ENCODE results near the gene SRPK2.

The SRPK2 gene

DNA sequence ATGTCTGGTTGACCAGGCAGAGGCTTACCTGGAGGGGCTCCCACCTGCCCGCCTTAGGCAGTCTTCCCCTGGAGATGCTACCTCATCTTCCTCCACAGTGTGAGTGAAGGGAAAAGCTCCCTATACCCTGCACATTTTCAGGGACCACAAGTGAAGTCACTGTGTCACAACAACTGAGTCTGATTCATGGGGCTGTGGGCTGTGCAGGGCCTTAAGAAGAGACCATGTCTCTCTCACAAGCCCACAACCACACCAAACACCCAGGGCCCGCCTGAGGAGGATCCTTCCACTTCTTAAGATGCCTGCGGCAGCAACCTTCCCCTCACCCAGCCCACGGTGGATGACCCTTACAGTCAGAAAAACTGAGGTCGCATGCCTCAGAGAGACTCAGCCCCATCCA is 256.4 kb downstream of the SRPK2 start:
- FAIRE-seq: no peak

DNA sequence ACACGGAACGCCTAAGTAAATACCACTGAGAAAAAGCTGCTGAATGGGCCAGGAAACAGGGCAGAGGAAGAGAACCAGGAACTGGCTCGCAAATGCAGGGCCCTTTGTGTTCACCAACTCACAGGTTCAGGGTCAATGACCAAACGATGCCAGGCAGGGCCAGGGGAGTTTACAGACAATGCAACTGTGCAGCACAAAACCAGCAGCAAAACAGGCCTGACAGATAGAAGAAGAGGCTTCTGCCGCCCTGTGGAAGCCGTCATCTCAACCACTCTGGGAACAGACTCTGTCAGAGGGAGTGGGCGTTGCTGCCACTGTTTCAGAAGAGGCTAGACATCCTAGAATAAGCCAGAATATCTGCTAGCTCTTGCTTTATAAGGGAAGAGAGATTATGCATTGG is 256.8 kb downstream of the SRPK2 start:
- FAIRE-seq: no peak

DNA sequence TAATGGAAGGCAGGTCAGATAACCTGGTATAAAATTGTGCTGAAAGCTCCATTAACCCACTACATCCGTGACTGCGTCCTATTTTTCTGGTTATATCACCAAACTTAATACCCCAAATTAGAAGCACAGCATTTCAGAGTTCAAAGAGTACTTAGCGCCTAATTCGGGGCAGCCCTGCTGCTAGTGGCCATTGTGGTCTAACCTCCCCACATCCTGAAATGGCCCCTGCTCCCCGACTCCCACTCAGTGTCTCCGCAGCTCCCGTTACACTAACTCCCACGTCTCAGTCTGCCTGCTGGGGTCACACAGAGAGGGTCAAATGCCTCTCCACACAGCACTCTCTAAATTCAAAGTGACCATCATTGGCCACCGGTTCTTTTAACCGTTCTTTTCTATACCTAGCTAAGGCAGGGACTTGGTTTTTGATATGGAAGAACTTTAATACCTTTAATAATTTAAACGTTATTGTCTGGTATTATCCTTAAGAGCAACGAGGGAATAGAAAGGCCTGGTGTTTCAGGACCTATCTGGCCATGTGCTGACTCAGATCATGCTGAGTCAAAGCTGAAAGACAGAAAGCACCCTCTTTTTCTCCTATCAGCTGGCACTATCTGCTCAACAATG is 257.6 kb downstream of the SRPK2 start:
- FAIRE-seq: no peak

DNA sequence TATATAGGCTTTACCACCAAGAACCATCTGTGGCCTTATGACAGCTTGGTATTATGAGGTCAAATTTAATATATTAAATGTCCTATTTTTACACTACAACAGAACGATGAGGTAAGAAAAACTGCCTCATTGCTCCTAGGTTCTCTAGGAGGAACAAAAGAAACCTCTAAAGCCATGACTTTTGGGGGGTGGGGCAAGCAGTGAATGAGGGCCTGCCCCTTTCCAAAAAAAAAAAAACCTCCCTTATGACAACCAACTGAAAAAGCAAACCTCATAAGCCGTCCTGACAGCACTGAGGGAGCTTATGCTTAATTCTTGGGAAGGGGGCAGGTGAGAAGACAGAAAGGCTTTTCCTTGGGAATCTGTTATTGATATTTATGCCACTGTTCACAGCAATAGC is 258.1 kb downstream of the SRPK2 start:
- FAIRE-seq: no peak

DNA sequence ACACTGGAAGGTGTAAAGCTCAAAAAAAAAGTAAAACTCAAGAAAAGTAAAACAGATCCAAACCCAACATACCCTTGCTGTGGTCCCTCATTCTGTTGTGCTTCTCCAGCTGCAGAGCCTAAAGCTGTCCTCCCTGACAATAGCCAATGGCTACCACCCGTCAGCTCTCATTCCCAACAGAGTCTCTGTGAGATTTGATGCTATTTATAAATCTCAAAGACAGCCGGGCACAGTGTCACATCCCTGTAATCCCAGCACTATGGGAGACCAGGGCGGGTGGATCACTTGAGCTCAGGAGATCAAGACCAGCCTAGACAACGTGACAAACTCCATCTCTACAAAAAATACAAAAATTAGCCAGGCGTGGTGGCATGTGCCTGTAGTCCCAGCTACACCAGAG is 258.7 kb downstream of the SRPK2 start:
- no peak for FAIRE-seq

DNA sequence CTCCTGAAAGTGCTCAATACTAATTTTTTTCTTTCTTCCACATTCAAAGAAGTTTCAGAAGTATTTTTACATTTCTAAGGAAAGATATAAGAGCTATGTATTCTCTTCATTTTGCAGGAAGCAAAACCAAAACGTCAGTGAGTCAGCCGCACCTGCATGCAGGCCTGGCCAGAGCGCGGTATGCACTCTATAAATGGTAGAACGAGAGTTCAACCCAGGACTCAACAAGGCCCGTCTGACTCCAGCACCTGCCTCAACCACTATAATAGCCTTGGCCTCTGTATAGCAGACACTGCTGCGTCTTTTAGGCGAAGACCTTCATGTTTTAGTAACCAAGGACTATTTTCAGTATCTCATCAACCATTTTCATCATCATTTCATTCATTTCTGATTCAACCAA is 261.5 kb downstream of the SRPK2 start:
- no peak for FAIRE-seq

DNA sequence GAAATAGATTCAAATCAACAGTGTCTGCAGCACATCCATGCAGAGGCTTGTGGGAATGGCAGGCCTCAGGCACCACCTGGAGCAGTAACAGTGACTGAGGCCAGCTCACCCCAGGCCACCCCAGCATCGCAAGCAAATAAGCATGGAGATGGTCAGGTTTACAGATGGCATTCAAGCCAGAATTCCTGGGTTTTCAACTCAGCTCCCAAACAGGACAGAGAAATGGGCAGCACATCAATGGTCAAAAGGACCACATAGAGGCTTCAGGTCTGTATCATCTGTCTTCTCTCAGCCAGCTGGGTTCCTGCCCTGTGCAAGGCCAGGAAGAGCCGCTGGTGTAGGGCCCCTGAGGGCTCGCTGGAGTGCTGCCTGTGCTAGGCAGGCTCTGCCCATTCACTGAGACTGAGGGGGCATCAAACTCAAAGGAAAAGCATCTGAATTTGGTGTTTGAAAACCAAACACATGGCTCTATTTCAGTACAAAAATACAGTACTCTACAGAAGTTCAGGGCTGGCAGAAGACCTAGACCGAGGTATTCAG is 262.2 kb downstream of the SRPK2 start:
- no peak for FAIRE-seq

DNA sequence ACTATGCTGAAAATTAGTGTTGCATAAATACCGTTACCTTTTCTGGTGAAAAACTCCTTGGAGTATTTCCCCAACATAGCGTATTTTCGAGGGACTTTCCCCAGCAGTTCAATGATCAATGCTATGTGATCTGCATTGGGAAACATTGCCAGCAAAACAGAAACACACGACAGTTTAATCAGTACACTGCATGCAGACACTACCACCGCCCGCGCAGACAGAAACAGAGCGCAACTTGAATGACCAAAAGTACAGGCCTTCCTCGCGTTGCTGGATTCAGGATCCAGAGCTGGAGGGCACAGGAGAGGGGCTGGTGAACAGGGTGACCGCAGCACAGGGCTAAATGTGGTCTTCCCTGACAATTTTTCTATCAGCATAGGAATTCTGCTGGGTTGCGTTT is 263.0 kb downstream of the SRPK2 start:
- FAIRE-seq: no peak

DNA sequence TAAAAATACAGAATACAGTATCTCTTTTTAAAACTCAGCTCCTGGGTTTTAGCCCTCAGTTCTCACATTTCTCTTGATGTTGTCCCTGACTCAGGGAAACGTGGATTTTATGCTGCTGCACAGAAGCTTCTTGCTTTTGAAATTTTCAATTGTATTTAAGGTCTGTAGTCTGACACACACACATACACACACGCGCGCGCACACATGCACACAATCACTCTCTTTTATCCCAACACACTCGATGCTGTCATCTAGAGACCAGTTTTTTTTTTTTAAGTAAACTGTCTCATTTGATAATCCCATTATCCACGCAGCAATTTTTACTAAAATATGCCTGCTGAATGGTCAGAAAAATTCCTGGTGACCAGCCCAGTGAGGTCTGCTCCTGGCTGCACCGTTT is 266.1 kb downstream of the SRPK2 start:
- no peak for FAIRE-seq

DNA sequence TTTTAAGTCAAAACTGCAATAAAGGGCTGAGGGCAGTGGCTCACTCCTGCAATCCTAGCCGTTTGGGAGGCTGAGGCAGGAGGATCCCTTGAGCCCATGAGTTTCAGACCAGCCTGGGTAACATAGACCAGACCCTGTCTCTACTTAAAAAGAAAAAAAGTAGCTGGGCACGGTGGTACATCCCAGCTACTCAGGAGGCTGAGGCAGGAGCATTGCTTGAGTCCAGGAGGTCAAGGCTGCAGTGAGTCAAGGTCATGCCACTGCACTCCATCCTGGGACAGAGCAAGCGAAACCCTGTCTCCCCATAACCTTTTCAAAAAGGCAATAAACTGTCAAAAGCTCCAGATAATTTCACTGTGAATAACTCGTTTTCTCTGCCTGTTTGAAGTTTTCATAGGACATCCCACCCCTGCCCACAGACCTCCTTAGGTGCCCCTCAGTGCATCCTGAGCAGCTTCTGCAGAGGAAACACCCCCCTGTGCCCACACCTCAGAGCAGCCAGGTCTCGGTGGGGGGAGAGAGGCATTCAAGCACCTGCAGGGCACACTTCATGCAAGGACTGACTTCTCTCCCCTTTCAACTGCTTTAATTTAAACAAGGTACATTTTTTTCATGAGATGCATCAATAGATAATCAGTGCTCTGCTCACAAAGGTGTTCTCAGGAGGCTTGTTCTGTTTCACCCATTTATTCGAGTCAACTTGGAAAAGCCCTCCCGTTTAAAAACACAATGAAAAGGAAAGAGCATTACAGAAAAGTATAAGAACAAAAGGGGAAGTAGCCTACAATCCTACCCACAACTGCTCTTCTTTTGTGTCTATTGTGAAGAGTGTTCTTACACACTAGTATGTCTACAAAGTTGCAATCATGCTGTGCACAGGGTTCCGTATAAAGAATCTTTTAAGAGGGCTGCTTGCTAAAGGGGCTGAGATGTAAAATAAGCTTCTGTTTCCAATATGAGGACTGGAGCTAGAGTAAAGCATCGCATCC is 269.8 kb downstream of the SRPK2 start:
- no peak for FAIRE-seq

DNA sequence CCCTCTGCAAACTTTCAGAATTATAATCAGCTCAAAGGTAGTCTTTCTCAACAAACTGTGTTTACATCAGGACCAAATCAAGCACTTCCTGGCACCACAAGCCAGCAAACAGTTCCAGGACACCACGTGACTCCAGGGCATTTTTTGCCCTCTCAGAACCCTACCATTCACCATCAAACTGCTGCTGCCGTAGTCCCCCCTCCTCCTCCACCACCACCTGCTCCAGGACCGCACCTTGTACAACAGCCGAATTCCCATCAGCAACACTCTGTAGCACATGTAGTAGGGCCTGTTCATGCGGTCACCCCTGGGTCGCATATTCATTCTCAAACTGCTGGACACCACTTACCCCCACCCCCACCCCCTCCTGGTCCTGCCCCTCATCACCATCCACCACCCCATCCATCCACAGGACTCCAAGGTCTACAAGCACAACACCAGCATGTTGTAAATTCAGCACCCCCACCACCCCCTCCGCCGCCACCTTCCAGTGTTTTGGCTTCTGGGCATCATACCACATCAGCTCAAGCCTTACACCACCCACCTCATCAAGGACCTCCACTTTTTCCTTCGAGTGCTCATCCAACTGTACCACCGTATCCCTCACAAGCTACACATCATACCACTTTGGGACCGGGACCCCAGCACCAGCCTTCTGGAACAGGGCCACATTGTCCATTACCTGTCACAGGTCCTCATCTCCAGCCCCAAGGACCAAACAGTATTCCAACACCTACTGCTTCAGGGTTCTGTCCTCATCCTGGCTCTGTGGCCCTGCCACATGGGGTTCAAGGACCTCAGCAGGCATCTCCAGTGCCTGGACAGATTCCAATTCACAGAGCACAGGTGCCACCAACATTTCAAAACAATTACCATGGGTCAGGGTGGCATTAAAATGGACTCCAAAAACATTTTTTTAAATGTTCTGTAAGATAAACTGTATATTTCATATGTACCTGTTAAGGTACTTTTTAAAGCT is 276.0 kb downstream of the SRPK2 start:
- FAIRE-seq: no peak

DNA sequence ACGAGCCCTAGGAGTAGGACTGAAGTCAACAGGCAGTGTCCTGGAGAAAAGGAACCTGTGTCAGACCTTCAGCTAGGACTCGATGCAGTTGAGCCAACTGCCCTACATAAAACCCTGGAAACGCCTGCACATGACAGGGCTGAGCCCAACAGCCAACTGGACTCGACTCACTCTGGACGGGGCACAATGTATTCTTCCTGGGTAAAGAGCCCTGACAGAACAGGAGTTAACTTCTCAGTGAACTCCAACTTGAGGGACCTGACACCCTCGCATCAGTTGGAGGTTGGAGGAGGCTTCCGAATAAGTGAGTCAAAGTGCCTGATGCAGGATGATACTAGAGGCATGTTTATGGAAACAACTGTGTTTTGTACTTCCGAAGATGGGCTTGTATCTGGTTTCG is 281.3 kb downstream of the SRPK2 start:
- no peak for FAIRE-seq

DNA sequence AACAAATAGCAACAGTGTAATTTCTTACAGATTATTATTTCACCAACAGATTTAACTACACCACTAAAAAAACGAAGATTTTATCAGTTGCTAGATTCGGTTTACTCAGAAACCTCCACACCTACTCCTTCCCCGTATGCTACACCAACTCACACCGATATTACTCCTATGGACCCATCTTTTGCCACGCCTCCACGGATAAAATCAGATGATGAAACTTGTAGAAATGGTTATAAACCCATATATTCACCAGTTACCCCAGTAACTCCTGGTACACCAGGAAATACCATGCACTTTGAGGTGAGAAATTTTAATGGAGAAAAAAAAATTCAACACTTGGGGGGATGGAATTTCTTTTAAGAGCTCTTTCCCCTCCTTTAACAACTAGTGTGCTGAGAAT is 282.2 kb downstream of the SRPK2 start:
- FAIRE-seq: no peak

DNA sequence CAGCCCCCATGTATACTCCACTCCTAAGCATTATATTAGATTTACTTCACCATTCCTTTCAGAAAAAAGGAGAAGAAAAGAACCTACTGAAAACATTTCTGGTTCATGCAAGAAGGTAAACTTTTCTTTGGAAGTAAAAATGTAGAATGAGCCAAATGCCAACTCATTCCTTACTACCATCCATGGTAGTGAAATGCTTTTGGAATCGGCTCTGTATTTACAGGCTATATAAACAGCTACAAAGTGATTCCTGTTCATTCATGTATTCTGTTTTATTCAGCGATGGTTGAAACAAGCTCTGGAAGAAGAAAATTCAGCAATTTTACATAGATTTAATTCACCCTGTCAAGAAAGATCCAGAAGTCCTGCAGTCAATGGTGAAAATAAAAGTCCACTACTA is 283.1 kb downstream of the SRPK2 start:
- no peak for FAIRE-seq

DNA sequence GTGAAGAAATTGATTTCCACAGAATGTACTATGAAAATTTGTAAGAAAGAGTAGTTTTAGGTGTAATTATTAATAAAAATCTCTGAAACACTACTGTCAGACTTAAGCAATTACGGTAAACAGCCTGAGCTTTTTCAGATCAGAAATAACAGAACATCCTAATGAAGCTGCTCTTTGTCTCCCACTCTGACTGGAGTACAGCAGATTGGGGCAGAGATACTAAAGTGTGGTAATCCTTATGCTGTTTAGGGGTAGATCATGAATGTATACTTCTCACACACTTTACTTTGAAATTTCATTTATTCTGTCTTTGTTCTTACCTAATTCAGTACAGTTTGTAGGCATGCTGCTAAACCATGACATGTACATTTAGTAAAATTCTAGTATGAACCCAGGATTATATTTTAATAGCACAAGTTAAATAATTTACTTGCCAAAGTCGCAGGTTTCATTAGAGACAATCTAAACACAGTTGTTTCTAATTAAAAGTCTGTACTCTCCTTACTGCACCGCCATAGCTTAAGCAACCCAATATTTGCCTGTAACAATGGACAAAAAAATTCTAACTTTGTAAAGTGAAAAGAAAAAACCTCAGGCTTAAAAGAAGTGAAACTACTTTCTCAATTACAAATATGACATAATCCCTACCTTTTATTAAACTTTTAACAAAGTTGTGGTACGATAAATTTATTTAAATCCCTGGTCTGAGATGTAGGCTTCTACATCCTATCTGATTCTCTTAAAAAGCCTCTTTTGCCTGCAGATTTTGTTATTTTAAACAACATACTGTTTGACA is 286.0 kb downstream of the SRPK2 start:
- FAIRE-seq: no peak

DNA sequence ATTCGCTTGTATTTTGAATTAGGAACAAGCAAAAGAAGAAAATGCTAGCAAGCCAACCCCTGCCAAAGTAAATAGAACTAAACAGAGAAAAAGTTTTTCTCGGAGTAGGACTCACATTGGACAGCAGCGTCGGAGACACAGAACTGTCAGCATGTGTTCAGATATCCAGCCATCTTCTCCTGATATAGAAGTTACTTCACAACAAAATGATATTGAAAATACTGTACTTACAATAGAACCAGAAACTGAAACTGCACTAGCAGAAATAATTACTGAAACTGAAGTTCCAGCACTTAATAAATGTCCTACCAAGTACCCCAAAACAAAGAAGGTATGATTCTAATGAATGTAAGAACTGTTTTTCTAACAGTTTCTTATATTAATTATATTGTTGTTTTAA is 286.9 kb downstream of the SRPK2 start:
- no peak for FAIRE-seq

DNA sequence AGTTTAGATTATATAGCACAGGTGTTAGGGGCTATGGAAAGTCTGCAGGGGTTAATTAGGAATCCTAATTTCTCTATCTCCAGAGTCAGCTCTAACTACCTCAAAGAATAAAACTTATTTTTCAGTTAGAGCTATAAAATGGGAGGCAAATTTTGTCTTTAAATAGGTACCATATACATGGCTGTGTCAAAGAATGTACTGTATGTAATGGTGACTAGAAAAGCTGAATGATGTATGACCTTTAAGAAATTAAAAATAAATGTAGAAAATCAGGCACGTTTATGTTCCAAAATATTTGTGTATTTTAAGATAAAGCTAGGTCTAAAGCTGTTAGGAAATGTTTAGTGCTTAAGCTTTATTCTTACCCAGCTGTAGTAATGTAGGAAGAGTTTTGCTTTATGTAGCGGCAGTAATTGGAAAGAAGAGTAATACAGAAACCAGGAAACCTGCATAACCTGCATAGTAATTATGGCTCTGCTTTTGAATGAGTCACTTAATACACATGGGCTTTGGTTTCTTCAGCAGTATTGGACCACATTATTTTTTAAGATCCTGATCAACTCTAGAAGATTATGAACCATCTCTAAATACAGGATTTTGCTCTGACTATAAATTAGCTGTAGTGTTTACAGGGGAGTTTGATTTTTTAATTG is 289.7 kb downstream of the SRPK2 start:
- FAIRE-seq: no peak

DNA sequence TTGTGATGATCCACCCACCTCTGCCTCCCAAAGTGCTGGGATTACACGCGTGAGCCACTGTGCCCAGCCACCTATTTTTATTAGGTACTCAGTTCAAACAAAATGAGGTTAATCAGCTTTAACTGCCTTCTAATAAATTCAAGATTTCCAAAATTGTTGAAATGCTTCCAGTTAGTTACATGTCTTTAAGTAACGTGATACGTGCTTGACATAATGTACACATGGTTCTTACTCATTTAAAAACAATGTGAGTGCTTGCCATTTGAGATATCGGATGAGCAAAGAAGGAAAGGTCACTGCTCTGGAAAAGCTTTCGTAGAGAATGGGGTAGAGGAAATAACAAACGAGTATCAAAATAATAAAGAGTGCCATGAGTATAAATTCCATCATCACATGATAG is 291.1 kb downstream of the SRPK2 start:
- no peak for FAIRE-seq

DNA sequence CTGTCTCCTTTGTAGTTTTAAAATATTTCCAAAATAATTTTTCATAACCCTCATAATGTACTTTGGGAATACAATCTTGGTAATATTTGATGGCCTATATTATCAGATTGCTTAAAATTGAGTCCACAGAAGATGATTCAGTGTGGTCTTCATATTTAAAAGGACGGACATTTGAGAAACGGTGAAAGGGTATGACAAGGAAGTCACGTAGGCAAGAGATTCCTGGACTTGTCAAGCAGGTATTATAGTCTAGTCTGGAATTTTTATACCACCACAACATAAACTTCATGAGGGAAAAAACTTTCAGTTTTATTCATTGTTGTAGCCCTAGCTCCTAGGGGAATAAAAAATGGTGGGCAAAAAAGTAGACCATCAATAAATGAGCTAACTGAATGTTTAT is 292.4 kb downstream of the SRPK2 start:
- no peak for FAIRE-seq

DNA sequence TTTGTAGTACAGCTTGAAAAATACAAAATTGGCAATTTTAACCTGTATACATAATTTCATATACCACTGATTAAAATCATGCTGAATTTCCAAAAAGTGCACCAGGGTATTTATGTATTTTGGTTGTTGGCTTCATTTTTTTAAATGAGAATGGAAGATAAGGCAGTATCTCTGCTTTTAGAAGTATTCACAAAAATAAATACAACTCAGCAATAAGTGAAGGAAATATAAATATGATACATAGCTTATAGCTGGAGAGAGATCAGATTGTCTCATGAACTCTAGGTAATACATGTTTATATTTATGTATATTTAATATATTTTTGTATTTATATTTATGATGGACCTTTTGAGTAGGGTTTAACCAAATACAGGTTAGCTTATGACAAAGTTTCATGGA is 293.8 kb downstream of the SRPK2 start:
- FAIRE-seq: no peak

DNA sequence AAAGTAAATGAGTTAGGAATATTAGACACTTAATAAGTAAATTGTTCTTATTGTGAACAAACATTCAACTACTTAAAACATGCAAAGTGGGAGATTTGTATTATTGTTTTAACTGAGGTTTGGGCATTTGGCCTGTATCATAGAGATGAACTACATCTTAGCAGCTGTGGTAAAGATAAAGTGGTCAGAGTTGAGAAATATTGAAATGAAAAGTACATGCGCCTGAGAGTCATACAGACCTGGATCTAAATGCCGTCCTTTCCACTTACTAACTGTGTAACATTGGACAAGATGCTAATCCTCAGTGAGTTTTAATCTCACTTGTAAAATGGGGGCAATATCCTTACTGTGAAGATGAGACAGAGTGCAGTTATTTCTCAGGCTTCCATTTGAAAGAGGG is 300.3 kb downstream of the SRPK2 start:
- no peak for FAIRE-seq

DNA sequence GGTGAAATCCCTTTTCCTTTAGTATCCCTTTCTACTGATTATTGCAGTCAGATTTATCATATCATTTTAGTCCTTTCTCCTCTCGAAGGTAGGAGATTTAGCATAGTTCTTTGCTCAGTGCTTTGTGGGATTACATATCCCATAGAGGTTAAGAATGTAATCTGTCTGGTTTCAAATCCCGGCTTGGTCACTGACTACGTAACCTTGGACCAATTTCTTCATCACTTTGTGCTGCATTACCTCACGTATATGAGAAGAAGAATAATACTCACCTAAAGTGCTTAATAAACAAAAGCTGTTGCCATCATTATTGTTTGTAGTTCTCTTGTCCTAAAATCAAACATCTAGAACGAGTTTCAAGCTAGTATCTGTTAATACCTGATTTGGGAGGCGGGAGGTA is 300.7 kb downstream of the SRPK2 start:
- no peak for FAIRE-seq
